ENCODE results near the gene HADH.

DNA sequence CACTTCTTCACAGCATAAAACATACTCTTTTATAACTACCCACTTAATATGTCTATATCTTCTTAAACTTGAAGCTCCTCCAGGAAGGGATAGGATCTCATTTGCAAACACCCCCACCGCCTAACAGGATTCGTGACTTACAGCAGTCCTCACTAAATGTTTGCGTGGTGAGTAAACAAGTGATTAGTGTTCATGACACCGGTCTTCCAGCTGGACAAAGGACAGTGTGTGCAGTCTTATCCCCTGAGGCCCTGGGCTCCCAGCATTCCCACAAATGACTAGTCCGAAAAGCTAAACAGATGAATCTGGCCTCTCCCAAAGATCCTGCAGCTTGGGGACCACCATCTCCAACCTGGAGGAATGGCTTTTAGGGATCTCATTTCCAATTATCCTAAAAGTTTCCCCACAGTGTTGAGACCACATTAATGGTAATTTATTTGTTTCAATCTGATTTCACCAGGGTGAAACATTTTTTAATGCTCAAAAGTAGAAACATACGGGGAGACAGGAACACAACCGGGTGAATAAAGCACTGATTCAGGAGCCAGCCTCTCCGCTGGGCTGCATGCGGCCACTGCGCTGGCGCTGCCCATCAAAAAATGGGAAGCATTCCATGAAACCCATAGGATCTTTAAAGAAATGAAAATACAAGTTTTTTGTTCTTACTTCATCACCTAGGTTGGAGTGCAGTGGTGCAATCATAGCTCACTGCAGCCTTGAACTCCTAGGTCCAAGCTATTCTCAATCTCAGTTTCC lies 69.2 kb downstream of the HADH start:
- TF ChIP-seq, protein P1, sequence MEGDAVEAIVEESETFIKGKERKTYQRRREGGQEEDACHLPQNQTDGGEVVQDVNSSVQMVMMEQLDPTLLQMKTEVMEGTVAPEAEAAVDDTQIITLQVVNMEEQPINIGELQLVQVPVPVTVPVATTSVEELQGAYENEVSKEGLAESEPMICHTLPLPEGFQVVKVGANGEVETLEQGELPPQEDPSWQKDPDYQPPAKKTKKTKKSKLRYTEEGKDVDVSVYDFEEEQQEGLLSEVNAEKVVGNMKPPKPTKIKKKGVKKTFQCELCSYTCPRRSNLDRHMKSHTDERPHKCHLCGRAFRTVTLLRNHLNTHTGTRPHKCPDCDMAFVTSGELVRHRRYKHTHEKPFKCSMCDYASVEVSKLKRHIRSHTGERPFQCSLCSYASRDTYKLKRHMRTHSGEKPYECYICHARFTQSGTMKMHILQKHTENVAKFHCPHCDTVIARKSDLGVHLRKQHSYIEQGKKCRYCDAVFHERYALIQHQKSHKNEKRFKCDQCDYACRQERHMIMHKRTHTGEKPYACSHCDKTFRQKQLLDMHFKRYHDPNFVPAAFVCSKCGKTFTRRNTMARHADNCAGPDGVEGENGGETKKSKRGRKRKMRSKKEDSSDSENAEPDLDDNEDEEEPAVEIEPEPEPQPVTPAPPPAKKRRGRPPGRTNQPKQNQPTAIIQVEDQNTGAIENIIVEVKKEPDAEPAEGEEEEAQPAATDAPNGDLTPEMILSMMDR (conservative IDR thresholded peaks at IDR 0.05; ENCODE audit: low read length), result no peak
- TF ChIP-seq EZH2phosphoT487 (IDR thresholded peaks at IDR 0.05; ENCODE audit: borderline replicate concordance, low read depth, low read length), result no peak
